Lower leg skin (tissue), 4 donors: ENCODE data around the gene GARIN3. TPM values are rescaled to one million over a fixed set of nuclear protein-coding genes. Genes with fewer than 3 reads are reported as not detected.
A peak's percentile ranks its signal among the peaks of the same experiment; 100 is the strongest.

Experiments used
- DNase-seq, 2 donors: peaks; one replicate each; pipeline ENCODE4 v3.0.0-alpha.2; 2019; ENCODE audit warnings: low spot score in 2 of 2
- H3K4me3 ChIP-seq: fragments of 200-600 bp; sonication (generic); 2 replicates; pipeline ENCODE4 v1.5.1; 2017; ENCODE audit warnings: mild to moderate bottlenecking, low read depth; ENCODE audit not compliant: poor library complexity, severe bottlenecking
- POLR2A ChIP-seq, 2 donors: fragments of 450-650 bp; IDR thresholded peaks; one replicate each; pipeline ENCODE4 v1.6.1; 2016 to 2017; ENCODE audit warnings: antibody characterized with exemption in 2 of 2, mild to moderate bottlenecking in 1 of 2, moderate library complexity in 1 of 2
- WGBS, 2 donors: methylation state at CpG; one replicate each; pipeline ENCODE4 v1.1.5; 2018; 5-methylcytosine and 5-hydroxymethylcytosine counted together
- intact Hi-C: fragments of 100-400 bp; cut with DNase I; formaldehyde crosslinking; loops from one replicate; pipeline ENCODE4 v1.15.0; 2023; ENCODE audit warnings: low total_unique reads
- total RNA-seq, 4 donors: library from RNA; depleted of rRNA; stranded (reverse); fragments of >200 nt; gene quantifications; one replicate each; pipeline ENCODE4 v1.1.0, GENCODE V29; 2016
- TF ChIP-seq, protein P1 (sequence below), 3 donors: fragments of 450-650 bp; IDR thresholded peaks; one replicate each; pipeline ENCODE4 v1.5.1; 2016; ENCODE audit warnings: antibody characterized with exemption in 3 of 3, mild to moderate bottlenecking in 3 of 3, moderate library complexity in 2 of 3

GARIN3 gene
- total RNA-seq, 4 donors from 2014 or later: not detected

DNA sequence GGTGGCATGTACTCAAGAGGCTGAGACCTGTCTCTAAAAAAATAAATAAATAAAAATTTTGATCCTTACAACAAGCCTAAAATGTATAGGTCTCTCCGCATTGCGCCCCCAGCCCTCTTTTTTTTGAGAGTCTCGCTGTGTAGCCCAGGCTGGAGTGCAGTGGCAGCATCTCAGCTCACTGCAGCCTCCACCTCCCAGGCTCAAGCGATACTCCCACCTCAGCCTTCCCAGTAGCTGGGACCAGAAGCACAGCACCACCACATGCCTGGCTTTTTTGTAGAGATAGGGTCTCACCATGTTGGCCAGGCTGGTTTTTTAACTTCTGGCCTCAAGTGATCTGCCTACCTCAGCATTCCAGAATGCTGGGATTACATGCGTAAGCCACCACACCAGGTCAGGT is 2.2 kb upstream of the GARIN3 start:
- intact Hi-C loops: no loop called here
- H3K4me3 ChIP-seq: no peak overlapping the region
- TF ChIP-seq POLR2A (IDR thresholded peaks at IDR 0.05): no peak
- TF ChIP-seq, protein P1, sequence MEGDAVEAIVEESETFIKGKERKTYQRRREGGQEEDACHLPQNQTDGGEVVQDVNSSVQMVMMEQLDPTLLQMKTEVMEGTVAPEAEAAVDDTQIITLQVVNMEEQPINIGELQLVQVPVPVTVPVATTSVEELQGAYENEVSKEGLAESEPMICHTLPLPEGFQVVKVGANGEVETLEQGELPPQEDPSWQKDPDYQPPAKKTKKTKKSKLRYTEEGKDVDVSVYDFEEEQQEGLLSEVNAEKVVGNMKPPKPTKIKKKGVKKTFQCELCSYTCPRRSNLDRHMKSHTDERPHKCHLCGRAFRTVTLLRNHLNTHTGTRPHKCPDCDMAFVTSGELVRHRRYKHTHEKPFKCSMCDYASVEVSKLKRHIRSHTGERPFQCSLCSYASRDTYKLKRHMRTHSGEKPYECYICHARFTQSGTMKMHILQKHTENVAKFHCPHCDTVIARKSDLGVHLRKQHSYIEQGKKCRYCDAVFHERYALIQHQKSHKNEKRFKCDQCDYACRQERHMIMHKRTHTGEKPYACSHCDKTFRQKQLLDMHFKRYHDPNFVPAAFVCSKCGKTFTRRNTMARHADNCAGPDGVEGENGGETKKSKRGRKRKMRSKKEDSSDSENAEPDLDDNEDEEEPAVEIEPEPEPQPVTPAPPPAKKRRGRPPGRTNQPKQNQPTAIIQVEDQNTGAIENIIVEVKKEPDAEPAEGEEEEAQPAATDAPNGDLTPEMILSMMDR (IDR thresholded peaks at IDR 0.05): no peak
- DNase-seq: peak in 1 of 2 donors; percentile 28
- 91 to 94% methylated on average over 5 of the region's 5 CpGs for WGBS, 2 donors

DNA sequence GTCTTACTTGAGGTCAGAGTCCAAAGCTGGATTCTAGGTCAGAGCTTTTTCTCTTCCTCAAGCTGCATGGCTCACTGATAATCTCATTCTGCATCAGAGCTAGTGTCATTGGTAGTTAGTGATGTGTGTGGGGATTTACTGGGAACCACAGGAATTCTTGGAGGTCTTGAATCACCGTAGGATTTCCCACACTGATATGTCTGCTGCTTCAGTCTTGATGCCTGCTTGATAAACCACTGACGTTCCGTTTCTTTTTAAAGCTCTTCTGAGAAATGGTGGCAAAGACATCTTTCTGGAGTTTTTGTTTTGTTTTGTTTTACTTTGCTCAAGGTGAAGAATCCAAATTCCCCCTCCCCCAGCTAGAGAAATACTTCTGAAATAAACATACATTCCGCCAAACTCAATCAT is 1.2 kb upstream of the GARIN3 start:
- no peak for TF ChIP-seq POLR2A (IDR thresholded peaks at IDR 0.05)
- TF ChIP-seq, protein P1 (IDR thresholded peaks at IDR 0.05): no peak
- DNase-seq: no peak
- intact Hi-C loops: no loop called here
- no peak overlapping the region for H3K4me3 ChIP-seq
- 66 to 71% methylated on average over 4 of the region's 4 CpGs for WGBS, 2 donors

DNA sequence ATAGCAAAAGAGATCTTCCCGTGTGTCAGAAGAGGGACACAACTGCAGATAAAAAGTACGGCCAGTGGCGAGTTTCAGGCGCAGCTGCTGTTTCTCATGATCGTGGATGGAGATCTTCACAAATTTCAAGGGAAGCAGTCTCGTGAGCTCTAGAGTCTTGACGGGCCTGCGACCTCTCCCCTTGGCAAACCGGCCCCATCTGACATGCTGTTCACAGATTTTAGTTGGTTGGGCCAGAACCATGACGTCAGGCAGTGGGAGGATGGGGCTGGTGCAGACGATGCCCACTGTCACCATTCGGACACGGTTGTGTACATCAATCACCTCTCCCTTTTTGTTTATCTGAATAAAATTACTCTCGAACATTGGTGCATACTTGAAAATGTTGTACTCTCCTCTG is 396 bp downstream of the GARIN3 start:
- 87 to 89% methylated on average over 14 of the region's 14 CpGs for WGBS, 2 donors
- DNase-seq: peak in 1 of 2 donors; percentile 39
- no peak overlapping the region for H3K4me3 ChIP-seq
- intact Hi-C loops: no loop called here
- TF ChIP-seq POLR2A (IDR thresholded peaks at IDR 0.05): no peak
- TF ChIP-seq, protein P1 (IDR thresholded peaks at IDR 0.05): no peak

DNA sequence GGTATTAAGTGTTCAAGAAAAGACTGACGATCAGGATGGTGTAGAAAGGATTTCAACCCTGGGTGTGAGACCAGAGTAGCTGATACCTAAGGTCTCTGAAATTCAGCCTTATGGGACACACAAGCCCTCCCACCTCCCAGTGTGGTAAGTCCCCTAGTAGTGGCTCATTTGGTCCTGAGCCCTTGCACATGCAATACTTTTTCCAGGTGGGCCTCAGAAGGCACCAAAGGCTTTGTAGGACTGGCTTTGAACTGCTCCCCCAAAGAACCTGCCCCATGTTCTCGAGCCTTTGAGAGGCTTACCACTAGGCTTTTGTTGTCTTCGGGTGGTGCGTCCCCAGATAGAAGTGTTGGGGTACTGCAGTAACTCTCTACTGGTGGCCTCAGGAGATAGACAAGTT is 803 bp downstream of the GARIN3 start:
- intact Hi-C loops: no loop called here
- WGBS, 2 donors: 89 to 92% methylated on average over 4 of the region's 4 CpGs
- TF ChIP-seq, protein P1 (IDR thresholded peaks at IDR 0.05): no peak
- no peak for TF ChIP-seq POLR2A (IDR thresholded peaks at IDR 0.05)
- H3K4me3 ChIP-seq: no peak overlapping the region
- peak in 1 of 2 donors; percentile 57 for DNase-seq

DNA sequence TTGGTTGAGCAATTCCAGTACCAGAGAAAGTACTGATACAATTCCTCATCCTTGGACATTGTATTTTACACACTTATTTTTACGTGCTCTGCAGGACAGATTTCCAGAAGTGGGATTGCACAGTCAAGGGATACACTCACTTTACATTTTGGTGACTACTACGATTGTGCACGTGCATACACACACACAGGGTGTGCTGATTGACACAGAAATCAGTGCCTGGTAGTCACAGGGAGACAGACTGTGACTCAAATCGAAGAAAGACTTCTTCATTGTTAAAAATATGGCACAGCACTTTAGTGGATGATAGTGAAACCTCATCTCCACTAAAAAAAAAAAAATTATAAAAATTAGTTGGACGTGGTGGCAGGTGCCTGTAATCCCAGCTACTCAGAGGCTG is 1.5 kb downstream of the GARIN3 start:
- H3K4me3 ChIP-seq: no peak overlapping the region
- DNase-seq: no peak
- WGBS, 2 donors: 67 to 81% methylated on average over 5 of the region's 5 CpGs
- intact Hi-C loops: loop anchor here (5.0 kb wide), 1 partner anchor 428 kb away; no protein-coding TSS in a partner anchor
- TF ChIP-seq, protein P1 (IDR thresholded peaks at IDR 0.05): no peak
- no peak for TF ChIP-seq POLR2A (IDR thresholded peaks at IDR 0.05)

GRCh38 chr5:157162919-157163510 is 3.0 kb downstream of the GARIN3 start:
- 92 to 94% methylated on average over 12 of the region's 12 CpGs for WGBS, 2 donors
- intact Hi-C loops: loop anchor here (5.0 kb wide), 1 partner anchor 429 kb away; no protein-coding TSS in a partner anchor
- no peak for TF ChIP-seq POLR2A (IDR thresholded peaks at IDR 0.05)
- TF ChIP-seq, protein P1 (IDR thresholded peaks at IDR 0.05): no peak
- DNase-seq: peak in 1 of 2 donors; percentile 67
- H3K4me3 ChIP-seq: no peak overlapping the region
